Measurements from ENCODE around the gene SOWAHC. TPM values are rescaled to one million over a fixed set of nuclear protein-coding genes. Genes with fewer than 3 reads are reported as not detected.

The SOWAHC gene
- total RNA-seq, result 13.8 and 24.3 TPM in 2 replicates

GRCh38 chr2:109613922-109614714 is at the start of gene SOWAHC, which contains the start of gene SEPTIN10:
Gene SOWAHC (plus strand): TSS chr2:109614364. CDS start chr2:109614490, 126 bp downstream.
Gene SEPTIN10 (minus strand): TSS chr2:109613966. CDS start chr2:109613827, 139 bp downstream.

Other genes with a start within 250 kb of the SOWAHC start
- 84.5 and 104 TPM in 2 replicates for gene SEPTIN10, start 398 bp upstream of the SOWAHC start, total RNA-seq
- 14.8 and 31.3 TPM in 2 replicates for gene RGPD5, start 179.9 kb downstream of the SOWAHC start, total RNA-seq

Measured in regular cardiac myocyte (primary cell).